KG1 (cell line): Measurements from ENCODE around the gene GSC2.

ENCODE experiments used
- DNase-seq: peaks from one replicate; lab custom pipeline; 2025; lab: John Stamatoyannopoulos, UW

Gene GSC2

DNA sequence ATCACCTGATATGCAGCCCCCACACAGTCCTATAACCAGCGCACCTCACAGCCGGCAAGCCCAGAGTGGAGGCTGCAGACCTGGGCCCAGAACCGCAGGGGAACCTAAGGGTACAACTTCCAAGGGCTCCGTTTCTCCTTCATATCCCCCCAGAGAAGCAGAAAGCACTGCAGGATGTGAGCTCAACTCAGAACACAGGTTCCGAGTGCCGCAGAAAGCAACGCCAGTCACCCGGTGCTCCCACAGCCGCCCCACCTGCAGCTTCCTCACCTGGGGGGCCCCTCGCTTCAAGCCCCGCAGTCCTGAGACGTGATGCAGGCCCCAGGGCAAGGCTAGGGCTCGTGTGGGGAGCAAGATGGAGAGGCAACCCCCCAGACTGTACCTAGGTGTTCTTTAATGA is 16.5 kb downstream of the GSC2 start:
- DNase-seq = no peak

DNA sequence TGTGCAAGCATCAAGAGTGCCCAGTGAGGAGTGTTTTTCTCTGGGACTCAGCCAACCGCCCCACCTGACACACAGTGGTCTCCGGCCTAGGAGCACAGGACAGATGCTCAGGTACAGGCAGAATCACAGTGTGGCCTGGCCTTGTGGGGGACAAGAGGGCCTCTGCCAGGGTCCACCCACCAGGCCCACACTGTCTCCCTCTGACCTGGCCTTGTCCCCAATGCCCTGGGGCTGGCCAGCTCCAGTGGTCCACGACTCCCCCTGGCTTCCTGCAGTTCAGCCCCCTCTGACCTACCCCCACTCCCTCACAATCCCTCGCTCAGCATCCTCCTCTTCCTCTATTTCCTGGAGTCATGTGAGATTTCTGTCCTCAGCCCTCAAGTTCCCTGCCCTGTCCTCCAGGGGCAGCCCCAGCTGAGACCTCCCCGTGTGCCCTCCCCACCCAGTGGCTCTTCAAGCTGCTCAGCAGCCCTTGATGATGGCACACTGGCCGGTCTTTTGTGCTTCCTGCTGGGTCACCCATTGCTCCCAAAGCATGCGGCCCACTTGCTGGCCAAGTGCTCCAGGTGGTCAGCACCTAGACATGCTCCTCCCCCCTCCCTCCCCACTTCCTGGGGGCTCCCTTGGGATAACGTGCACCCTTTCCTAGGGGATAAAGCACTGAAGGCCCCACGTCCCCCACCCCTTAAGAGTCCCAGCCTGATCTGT is 17.2 kb downstream of the GSC2 start:
- DNase-seq = no peak

DNA sequence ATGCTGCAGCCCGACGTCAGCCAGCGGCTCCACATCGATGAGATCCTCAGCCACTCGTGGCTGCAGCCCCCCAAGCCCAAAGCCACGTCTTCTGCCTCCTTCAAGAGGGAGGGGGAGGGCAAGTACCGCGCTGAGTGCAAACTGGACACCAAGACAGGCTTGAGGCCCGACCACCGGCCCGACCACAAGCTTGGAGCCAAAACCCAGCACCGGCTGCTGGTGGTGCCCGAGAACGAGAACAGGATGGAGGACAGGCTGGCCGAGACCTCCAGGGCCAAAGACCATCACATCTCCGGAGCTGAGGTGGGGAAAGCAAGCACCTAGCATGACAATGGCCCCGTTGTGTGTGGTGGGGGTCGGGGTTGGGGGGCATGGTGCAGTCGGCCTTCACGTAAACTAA is 17.9 kb downstream of the GSC2 start:
- DNase-seq = no peak

DNA sequence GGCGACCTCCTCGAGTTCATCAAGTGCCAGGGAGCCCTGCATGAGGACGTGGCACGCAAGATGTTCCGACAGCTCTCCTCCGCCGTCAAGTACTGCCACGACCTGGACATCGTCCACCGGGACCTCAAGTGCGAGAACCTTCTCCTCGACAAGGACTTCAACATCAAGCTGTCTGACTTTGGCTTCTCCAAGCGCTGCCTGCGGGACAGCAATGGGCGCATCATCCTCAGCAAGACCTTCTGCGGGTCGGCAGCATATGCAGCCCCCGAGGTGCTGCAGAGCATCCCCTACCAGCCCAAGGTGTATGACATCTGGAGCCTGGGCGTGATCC is 18.4 kb downstream of the GSC2 start:
- no peak for DNase-seq

DNA sequence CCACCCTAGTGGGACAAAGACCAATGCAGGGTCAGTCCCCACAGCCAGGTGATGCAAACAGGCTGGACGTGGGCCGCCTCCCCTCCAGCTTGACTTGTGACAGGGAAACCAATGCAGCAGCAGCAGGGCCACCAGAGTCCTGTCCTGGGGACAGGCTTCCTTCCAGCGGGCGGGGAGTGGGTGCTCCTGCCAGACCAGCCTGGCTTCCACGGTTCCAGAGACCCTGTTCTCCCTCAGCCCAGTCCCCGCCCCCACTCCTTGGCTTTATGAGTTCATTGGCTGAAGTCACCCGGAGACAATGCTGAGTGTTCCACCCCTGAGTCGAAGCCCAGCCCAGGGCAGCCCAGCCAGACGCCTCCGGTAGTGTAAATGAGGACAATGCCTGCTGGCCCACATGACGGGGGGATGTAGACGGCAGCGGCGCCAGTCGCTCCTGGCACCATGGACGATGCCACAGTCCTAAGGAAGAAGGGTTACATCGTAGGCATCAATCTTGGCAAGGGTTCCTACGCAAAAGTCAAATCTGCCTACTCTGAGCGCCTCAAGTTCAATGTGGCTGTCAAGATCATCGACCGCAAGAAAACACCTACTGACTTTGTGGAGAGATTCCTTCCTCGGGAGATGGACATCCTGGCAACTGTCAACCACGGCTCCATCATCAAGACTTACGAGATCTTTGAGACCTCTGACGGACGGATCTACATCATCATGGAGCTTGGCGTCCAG is 19.0 kb downstream of the GSC2 start, which contains the start of gene TSSK2:
Gene TSSK2 (plus strand): TSS at position 350 of the 726 bp plus-strand sequence. CDS start 92 bp downstream, at position 442.
- no peak for DNase-seq

DNA sequence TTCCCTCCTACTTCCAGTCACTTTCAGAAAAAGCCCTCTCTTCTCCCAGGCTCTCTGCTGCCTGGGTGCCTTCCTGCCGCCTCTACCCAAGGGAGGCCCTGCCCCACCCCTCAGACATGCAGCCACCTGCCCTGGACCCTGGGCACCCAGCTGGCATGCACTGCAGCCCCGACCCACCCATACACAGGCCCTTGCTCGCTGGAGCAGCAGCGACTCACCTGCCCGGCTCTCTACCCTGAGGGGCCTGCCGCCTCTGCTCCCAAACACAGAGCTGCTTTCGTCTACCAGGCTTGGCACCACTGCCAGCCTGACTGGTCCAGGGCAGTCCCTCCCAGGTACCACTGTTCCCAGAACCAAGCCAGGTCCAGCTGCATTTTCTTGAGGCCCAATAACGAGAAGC is 20.2 kb downstream of the GSC2 start:
- DNase-seq = no peak

DNA sequence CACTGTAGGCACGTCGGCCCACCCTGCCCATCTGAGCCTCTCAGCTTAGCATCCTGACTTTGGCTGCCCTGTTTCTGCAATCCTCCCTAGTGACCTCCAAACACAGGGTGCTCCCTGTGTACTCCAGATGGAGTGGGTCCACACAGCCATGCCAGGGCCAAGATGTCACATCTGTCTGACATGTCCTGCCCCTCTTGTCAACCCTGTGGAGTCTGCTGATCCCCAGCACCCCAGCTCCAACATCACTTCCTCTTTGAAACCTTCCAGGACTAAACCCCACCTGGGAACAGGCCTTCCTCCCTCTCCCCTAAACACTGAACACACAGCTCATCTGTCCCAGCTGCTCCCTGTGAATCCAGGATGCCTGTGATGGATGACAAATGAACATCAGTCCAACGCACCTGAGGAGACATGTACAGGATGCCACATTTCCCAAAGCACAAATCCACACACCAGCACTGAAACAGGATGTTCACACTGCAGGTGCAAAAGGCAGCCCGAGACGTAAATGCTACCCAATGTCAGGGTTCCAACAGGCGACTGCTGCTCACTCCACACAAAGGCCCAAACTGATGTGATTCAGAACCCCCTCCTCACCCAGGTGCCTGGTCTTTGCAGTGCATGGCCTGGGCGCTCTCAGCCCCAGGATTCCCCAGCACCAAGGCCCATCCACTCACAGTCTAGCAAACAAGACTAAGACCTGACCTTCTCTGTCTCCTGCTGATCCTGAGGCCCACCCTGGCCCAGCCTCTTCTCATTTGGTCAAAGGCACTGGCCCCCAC is 21.0 kb downstream of the GSC2 start:
- DNase-seq = no peak

DNA sequence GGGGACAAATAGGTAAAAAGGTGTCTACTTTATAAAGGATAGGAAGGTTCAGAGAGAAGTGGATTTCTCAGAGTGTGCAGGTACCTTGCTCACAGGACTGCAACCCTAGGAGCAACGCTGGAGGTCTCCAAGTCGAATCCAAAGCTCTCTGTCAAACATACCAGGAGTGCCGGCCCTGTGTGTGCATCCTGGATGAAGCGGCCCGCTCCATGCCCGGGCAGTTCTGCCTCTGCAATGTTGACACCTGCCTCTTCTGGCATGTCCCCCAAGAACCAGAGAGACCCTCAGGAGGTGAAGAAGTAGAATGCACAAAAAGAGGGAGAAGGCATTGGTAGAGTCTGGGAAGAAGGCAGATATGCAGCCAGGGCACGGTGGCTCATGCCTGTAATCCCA is 22.1 kb downstream of the GSC2 start:
- DNase-seq = no peak

DNA sequence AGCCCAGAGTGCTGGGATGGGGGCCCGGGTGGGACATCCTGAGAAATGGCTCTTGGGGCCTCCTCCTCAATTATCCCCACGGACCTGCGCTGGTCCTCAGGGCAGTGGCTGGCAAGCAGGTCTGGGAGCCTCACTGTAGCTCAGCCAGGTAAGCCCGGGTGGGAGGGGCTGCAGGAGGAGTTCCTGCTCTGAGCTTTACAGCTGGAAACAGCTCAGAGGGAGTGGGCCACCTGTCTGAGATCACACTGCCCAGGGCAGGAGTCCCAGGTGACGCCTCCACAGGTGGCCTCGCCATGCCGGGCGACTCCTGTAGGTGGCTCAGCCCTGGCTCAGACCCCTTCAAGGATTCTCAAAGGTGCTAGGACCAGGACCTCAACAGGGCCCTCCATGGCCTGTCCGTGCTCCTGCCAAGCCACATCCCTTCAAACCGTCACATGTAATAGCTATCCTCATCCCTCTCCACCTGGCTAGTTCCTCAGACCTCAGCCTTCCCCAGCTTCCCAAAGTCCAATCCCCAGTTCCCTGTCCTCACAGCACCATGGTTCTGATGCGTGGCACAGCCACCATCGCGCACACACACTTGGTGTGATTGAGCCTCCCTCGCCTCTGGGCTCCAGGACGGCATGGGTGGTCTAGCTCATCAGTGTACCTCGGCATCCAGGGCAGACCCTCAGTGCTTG is 22.6 kb downstream of the GSC2 start:
- DNase-seq = no peak

DNA sequence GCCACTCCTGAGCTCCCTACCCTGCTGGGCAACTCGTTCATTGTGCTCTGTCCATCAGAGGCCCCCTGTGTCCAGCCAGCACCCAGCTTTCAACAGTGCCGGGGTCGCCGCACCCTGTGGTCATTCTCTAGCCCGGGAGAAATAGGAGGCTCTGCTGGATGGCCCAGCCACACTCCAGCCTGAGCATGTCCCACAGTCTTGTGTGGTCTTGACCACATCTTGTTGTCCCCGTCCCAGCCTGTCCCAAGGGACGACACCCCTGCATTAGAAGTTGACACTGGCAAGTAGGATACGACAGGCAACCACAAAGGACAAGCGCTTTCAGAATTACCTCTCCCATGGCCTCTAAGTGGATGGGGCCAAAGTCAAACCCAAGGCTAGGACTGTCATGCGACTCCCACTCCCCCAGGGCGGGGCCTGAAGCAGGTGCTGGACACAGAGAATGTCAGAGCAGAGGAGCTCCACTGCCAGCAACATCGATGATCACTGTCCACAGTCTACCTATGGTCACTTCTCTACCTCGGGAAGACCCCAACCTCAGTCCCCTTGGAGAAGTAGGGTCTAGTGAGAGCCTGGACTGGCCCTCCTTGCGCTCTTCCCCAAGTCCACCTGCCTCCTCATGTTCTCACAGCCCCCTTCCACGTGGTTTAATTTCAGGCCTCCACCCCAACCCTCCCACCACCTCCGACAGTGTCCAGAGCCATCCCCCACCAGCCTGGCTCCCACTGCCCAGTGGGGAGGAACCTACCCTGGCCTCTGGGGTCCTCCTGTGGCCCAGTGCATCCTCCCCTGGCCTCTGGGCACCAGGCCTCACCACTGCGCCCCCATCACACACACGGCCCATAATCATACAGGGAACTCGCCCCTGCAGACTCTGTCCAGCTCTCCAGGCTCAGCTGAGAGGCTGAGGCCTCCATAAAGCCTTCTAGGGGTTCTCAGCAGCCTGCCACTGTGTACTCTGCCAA is 23.5 kb downstream of the GSC2 start:
- DNase-seq = no peak

DNA sequence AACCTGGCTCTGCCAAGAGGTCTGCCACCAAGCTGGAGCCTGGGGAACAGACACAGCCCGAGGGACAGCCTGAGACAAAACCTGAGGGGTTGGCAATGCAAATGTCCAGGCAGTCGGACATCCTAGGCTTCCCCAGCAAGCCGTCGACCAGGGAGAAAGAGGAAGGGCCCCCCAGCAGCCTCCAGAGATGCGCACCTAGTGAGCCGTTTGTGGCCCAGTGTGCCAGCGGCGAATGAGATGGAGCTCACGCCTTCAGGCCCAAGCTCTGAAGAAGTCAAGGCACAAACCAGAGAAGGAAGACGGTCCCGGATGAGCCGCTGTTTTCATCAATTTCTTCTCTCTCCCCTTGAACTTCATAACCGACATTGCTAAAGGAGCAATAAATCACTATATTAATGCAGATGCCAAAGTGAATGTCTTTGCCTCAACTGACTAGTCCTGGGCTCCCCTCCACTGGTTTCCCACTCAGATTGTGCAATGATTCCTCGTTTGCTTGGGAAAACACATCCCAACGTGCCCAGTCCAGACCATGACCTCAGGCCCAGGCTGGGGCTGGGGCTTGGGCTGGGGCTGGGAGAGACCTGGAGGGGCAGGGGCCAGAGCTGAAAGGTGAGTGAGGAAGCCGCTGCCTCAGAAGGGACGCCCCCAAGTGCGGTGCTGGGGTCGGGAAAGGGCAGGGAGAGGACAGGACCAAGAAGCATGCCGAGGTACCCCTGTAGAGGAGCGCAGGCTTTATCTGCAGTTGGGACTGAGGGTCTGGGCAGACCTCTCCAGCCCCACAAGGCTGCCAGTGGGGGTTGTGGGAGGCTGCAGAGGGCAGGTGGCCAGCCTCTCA is 24.4 kb downstream of the GSC2 start:
- no peak for DNase-seq

DNA sequence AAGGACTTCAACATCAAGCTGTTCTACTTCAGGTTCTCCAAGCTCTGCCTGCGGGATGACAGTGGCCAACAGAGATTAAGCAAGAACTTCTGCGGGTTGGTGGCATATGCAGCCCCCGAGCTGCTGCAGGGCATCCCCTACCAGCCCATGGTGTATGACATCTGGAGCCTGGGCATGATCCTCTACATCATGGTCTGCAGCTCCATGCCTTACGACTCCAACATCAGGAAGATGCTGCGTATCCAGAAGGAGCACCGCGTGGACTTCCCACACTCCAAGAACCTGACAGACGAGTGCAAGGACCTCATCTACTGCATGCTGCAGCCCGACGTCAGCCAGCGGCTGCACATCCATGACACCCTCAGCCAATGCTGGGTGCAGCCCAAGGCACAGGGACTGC is 25.1 kb downstream of the GSC2 start:
- no peak for DNase-seq

DNA sequence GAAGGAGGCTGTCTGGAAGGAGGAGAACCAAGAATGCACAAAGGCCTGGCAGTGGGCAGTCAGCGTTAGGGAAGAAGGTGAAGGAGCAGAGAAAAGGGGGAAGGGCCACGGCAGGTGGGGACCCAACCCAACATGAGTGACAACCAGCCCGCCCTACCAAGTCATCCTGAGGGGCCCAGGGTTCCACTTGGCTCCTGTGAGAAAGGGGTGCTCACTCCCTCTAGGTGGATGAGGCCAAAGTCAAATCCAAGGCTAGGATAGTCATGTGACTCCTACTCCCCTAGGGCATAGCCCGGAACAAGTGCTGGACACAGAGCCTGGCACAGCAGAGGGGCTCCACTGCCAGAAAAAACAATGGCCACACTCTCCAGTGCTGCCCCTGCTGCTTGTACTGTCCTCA is 25.7 kb downstream of the GSC2 start:
- DNase-seq = no peak

DNA sequence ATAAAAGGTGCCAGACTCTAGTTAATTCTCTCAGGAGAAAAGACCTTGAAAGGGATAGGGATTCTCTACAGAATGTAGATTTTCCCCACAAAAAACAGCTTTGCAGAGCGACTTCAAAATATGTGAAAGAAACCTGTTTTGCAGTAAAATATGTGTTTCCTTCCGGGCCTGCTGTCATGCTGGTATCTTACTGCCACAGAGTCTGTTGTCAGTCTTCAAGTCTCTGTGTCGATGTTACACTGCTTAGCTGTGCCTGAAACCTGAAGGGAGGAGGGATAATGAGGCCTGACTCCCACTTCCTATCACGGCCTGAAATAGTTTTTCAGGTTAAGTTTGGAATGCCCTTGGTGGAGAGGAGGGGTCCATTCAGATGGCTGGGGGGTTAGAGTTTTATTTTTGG is 26.2 kb downstream of the GSC2 start:
- no peak for DNase-seq

DNA sequence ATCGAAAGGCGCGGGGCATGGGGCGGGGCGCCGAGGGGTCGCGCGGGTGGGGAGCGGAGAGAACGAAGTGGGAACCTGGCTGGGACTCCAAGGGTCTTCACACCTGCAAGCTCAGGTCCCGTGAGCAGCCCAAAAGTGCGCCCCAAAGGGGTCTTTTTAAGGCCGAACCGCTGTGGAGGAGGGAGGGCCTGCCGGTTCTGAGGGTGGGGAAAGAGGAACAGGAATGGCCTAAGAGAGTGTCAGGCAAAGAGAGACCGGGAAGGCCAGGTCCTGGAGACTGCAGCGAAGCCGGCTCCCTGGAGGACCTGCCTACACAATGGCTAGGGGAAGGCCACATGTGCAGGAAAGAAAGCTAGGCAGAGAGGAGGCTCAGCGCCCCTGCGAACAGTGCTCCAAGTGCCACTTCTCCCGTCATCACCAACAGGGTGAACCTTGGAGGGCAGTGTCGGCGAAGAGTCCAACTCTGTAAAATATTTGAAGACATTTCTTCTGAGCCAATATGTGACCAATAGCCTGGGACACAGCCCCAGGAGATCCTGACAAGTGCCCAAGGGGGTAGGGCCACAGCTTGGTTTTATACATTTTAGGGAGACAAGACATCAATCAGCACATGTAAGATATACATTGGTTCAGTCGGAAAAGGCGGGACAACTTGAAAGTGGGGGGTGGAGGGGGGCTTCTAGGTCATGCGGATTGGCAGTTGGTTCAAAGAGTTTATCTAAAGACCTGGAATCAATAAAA is 27.2 kb downstream of the GSC2 start:
- no peak for DNase-seq

DNA sequence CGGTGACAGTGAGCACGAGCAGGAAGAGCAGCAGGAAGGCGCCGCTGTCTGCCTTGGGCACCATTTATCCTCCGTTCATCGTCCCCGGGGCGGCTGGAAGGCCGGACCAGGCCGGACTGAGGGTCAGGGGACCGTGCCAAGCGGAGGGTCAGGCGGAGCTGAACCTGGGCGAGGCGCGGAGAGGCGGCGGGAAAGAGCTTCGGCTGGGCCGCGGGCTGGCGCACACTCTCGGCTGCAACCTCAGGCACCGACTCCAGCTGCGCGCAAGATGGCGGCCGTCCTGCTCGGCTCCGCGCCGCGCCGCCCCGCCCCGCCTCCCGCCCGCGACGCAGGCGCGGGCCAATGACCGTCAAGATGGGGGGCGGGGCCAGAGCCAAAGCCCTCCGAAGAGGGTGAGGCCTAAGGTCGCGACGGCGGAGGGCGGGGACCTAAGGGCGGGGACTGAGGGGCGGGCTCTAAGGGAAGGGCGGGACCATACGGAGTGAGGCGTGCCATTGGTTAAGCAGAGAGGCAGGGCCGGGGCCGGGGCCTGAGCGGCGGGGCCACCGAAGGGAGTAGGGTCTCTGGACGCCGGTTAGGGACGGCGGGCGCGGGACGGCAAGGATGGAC is 27.8 kb downstream of the GSC2 start, which contains the start of gene DGCR2:
Gene DGCR2 (minus strand): TSS at position 270 of the 609 bp plus-strand sequence. CDS start 206 bp downstream, at position 64.
- peak; percentile 90 for DNase-seq

DNA sequence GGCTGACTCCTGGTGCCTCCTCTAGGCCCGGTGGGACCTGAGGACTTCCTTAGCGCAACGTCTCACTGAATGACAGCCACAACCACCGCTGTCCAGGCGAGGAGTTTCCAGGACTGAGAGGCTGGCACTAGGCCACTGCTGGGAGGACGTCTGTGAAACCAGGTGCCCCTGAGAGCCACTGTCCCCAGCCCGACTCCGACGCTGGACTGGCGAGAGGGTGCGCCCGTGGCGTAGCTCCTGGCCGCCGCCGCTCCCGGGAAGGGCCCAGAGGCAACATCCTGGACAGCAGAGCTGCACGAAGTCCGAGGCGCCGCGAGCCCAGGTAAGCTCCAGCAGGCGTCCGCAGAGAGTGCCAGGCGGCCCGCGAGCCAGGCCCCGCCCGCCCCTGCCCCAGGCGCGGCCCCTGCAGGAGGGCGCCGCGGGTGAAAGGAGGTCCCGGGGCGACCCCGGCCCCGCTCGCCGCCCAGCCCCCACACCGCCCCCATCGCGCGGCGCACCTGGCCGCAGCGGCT is 28.4 kb downstream of the GSC2 start:
- peak; percentile 24 for DNase-seq

DNA sequence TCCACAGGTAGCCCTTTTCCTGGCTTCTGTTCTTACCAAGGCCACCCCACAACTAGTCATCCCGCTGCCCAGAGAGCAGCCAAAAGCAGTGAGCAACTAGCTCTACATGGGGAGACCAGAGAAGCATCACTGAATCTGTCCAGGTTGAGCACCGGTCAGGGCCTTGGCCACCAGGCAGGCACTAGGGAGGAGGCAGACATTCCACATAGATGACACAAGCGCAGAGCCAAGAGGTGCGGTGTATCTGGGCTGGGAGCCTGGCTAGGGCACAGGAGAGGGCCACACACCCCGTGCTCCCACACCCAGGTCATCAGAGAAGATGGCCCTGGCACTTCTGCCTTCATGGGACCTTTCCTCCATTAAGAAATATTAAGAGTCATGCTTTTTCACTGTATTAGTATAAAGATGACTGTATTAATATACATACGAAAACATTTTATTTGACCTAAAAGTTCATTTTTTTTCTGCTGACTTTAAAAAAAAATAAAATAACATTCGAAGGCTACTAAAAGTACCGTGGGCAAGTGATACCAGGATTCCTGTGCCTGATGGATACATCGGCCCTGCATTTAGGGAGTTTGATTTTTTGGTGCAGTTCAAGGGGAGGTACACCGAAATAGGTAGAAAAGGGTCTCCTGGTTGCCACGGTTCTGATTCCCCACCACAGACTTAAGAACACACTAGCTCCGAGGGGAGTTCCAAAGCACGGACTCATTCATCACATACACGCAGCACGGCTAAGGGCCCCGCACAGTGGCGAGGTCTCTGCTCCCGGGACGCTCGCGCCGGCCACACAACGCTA is 29.1 kb downstream of the GSC2 start:
- no peak for DNase-seq
